HUES48 (cell line): ENCODE results near the gene AGO4.

Source experiments
- H3K27ac ChIP-seq: one replicate; pipeline ENCODE4 v1.7.0; 2013; ENCODE audit warnings: low read depth, low read length, inconsistent platforms
- H3K27me3 ChIP-seq: 2 replicates; pipeline ENCODE4 v1.6.1; 2013; ENCODE audit warnings: mild to moderate bottlenecking, low read length; ENCODE audit not compliant: control insufficient read depth, insufficient read depth
- H3K36me3 ChIP-seq: 2 replicates; pipeline ENCODE4 v1.6.1; 2013; ENCODE audit warnings: low read length; ENCODE audit not compliant: control insufficient read depth, insufficient read depth
- H3K4me1 ChIP-seq: 2 replicates; pipeline ENCODE4 v1.6.1; 2013; ENCODE audit warnings: mild to moderate bottlenecking, low read length; ENCODE audit not compliant: control insufficient read depth, insufficient read depth
- H3K4me3 ChIP-seq: 2 replicates; pipeline ENCODE4 v1.5.1; 2013; ENCODE audit warnings: mild to moderate bottlenecking, low read depth, low read length
- H3K9ac ChIP-seq: 2 replicates; pipeline ENCODE4 v1.6.1; 2013; ENCODE audit warnings: mild to moderate bottlenecking, low read depth, low read length, moderate library complexity
- H3K9me3 ChIP-seq: 2 replicates; pipeline ENCODE4 v1.6.1; 2013; ENCODE audit warnings: low read length; ENCODE audit not compliant: control insufficient read depth, insufficient read depth

AGO4 gene

GRCh38 chr1:35850051-35850450 is 42.2 kb downstream of the AGO4 start:
- Histone ChIP-seq H3K9me3 (no peaks in the 10 kb centered on the region), H3K4me1 (peaks cover 6% of the 10 kb centered on the region; the same call in 1 of the 2 replicates), H3K27ac (peak overlapping the region; percentile 7), H3K36me3 (peaks cover 32% of the 10 kb centered on the region), H3K27me3 (no peaks in the 10 kb centered on the region), H3K4me3 (no peak overlapping the region), H3K9ac (no peak overlapping the region)

GRCh38 chr1:35850716-35851115 is 42.9 kb downstream of the AGO4 start:
- no peaks in the 10 kb centered on the region for H3K27me3 ChIP-seq
- no peak overlapping the region for H3K4me3 ChIP-seq
- no peak overlapping the region for H3K9ac ChIP-seq
- H3K4me1 ChIP-seq = peaks cover 10% of the 10 kb centered on the region; the same call in 1 of the 2 replicates
- H3K9me3 ChIP-seq = no peaks in the 10 kb centered on the region
- H3K36me3 ChIP-seq = peaks cover 33% of the 10 kb centered on the region
- no peak overlapping the region for H3K27ac ChIP-seq

GRCh38 chr1:35851132-35851869 is 43.5 kb downstream of the AGO4 start:
- Histone ChIP-seq H3K4me1 (peaks cover 10% of the 10 kb centered on the region; the same call in 1 of the 2 replicates), H3K9ac (no peak overlapping the region), H3K36me3 (peaks cover 39% of the 10 kb centered on the region), H3K27ac (no peak overlapping the region), H3K9me3 (no peaks in the 10 kb centered on the region), H3K4me3 (no peak overlapping the region), H3K27me3 (no peaks in the 10 kb centered on the region)

- Histone ChIP-seq H3K27me3 (no peaks in the 10 kb centered on the region), H3K27ac (no peak overlapping the region), H3K4me1 (peaks cover 10% of the 10 kb centered on the region; the same call in 1 of the 2 replicates), H3K4me3 (no peak overlapping the region), H3K9ac (no peak overlapping the region), H3K9me3 (no peaks in the 10 kb centered on the region), H3K36me3 (peaks cover 39% of the 10 kb centered on the region)
Measured at GRCh38 chr1:35852241-35852640, 44.4 kb downstream of the AGO4 start.

- H3K9me3 ChIP-seq = no peaks in the 10 kb centered on the region
- H3K36me3 ChIP-seq = peaks cover 34% of the 10 kb centered on the region
- H3K9ac ChIP-seq = no peak overlapping the region; the same call in 1 of the 2 replicates
- no peak overlapping the region for H3K4me3 ChIP-seq
- no peaks in the 10 kb centered on the region for H3K27me3 ChIP-seq
- no peak overlapping the region for H3K27ac ChIP-seq
- peaks cover 5% of the 10 kb centered on the region; the same call in 1 of the 2 replicates for H3K4me1 ChIP-seq
Measured at GRCh38 chr1:35854989-35855700, 47.3 kb downstream of the AGO4 start.

- no peaks in the 10 kb centered on the region for H3K9me3 ChIP-seq
- no peak overlapping the region for H3K4me3 ChIP-seq
- H3K9ac ChIP-seq = no peak overlapping the region
- no peaks in the 10 kb centered on the region for H3K27me3 ChIP-seq
- no peak overlapping the region for H3K27ac ChIP-seq
- H3K36me3 ChIP-seq = peaks cover 23% of the 10 kb centered on the region
- H3K4me1 ChIP-seq = peaks cover 5% of the 10 kb centered on the region; the same call in 1 of the 2 replicates
Measured at GRCh38 chr1:35856964-35857363, 49.1 kb downstream of the AGO4 start.

GRCh38 chr1:35857830-35858229 is 50.0 kb downstream of the AGO4 start:
- Histone ChIP-seq H3K4me1 (peaks cover 5% of the 10 kb centered on the region; the same call in 1 of the 2 replicates), H3K9ac (no peak overlapping the region), H3K27ac (no peak overlapping the region), H3K36me3 (peaks cover 17% of the 10 kb centered on the region), H3K9me3 (no peaks in the 10 kb centered on the region), H3K4me3 (no peak overlapping the region), H3K27me3 (no peaks in the 10 kb centered on the region)

GRCh38 chr1:35860696-35861095 is 52.9 kb downstream of the AGO4 start:
- H3K27me3 ChIP-seq = no peaks in the 10 kb centered on the region
- H3K4me1 ChIP-seq = no peaks in the 10 kb centered on the region
- no peak overlapping the region for H3K4me3 ChIP-seq
- H3K9ac ChIP-seq = no peak overlapping the region
- H3K36me3 ChIP-seq = 0 out of 2 replicates have a peak, but pooled peaks cover 6% of the 10 kb centered on the region
- H3K9me3 ChIP-seq = no peaks in the 10 kb centered on the region
- no peak overlapping the region for H3K27ac ChIP-seq

GRCh38 chr1:35863136-35863535 is 55.3 kb downstream of the AGO4 start:
- H3K27me3 ChIP-seq = no peaks in the 10 kb centered on the region
- H3K9me3 ChIP-seq = no peaks in the 10 kb centered on the region
- no peaks in the 10 kb centered on the region for H3K4me1 ChIP-seq
- no peak overlapping the region for H3K9ac ChIP-seq
- H3K36me3 ChIP-seq = no peaks in the 10 kb centered on the region
- no peak overlapping the region for H3K27ac ChIP-seq
- H3K4me3 ChIP-seq = no peak overlapping the region

- no peaks in the 10 kb centered on the region for H3K9me3 ChIP-seq
- no peaks in the 10 kb centered on the region for H3K36me3 ChIP-seq
- no peaks in the 10 kb centered on the region for H3K27me3 ChIP-seq
- H3K9ac ChIP-seq = no peak overlapping the region
- H3K4me3 ChIP-seq = no peak overlapping the region
- H3K4me1 ChIP-seq = no peaks in the 10 kb centered on the region
- H3K27ac ChIP-seq = no peak overlapping the region
Measured at GRCh38 chr1:35863881-35864625, 56.2 kb downstream of the AGO4 start.
